ENCODE measurements around the gene MMD. TPM values are rescaled to one million over a fixed set of nuclear protein-coding genes. Genes with fewer than 3 reads are reported as not detected.
"Not testable (repeated sequence)": the region's sequence is repeated elsewhere in the genome, so short reads cannot be mapped to it uniquely, and the experiment has no call there.

MMD gene
- total RNA-seq (2014; rRNA removed; shearing (Covaris generic)) = 59.8 and 73.4 TPM in 2 replicates

DNA sequence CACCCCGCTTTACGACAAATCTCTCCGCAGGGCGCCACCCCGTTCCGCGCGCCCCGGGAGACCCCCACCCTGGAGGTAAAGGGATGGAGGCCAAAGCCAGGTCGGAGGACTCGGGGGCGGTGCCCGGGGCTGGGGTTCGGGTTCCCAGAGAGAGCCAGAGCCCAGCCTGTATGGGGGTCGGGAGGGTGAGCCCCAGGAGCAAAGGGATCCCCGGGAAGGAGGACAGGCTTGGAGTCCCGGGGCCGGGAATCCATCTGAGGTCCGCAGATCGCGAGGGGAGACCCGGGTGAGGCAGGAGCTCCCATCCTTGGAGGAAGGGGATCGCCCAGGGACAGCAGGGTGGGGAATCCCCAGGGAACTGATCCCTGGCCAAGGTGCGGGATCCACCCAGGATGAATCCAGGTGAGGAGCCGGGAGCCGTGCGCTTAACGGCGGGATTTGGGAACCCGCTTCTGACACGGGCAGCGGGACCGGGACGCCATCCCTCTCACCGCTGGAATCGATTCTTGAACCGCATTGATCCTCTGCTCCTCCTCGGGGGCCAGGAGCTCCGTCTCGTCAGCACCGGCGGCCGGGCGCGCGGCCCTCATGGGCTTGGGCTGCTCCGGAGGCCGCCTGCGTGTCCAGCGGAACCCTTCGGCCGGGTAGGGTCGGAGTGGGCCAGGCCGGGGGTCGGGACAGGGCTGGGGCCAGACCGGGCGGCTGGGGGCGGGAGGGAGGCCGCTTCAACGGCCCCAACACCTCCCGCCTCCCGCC lies at the start of gene MMD:
Gene MMD, minus strand, starts transcription at position 657 of the 756 bp plus-strand sequence. Its CDS starts 140 bp downstream, at position 517.
- no peak for DNase-seq (ENCODE audit: low read depth)

GRCh38 chr17:55466671-55467070 lies 45.0 kb upstream of the MMD start:
- DNase-seq (ENCODE audit: low read depth) = no peak

GRCh38 chr17:55465771-55466170 lies 44.1 kb upstream of the MMD start:
- not testable (repeated sequence) for DNase-seq (ENCODE audit: low read depth)

DNA sequence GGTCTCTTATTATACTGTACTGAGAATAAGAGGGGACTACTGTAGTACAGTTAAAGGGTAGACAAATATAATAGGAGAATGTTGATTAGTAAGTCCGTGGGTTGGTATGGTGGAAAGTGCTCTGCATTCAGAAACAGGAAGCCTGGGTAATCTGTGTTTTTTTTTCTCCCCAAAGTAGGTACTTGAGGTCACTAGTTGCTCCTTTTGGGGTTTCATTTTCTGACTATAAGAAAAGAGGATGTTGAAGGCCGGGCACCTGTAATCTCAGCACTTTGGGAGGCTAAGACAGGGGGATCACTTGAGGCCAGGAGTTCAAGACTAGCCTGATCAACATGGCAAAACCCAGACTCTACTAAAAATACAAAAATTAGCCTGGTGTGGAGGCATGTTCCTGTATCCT lies 42.0 kb upstream of the MMD start:
- DNase-seq (ENCODE audit: low read depth) = no peak

DNA sequence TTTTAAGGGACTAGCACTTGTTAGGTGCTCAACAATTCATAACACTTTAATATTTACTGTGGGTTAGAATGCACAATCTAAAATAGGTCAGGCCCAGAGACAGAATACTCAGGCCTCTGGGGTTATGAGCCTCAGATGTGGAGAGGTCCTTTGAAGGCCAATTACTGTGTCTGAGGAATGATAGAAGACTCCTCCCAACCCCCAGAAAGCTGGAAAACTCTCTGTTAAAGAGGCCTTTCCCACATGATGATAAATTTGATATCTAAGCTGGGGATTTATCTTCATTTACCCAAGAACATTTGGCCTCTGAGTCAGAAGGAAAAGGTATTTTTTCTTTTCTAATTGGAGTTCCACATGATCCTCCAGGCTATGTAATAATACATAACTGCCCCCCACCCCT lies 41.1 kb upstream of the MMD start:
- DNase-seq (ENCODE audit: low read depth) = peak; percentile 18

GRCh38 chr17:55462234-55462633 lies 40.6 kb upstream of the MMD start:
- no peak for DNase-seq (ENCODE audit: low read depth)

- peak; percentile 84 for DNase-seq (ENCODE audit: low read depth)
Observed at GRCh38 chr17:55458978-55459377, 37.3 kb upstream of the MMD start.

DNA sequence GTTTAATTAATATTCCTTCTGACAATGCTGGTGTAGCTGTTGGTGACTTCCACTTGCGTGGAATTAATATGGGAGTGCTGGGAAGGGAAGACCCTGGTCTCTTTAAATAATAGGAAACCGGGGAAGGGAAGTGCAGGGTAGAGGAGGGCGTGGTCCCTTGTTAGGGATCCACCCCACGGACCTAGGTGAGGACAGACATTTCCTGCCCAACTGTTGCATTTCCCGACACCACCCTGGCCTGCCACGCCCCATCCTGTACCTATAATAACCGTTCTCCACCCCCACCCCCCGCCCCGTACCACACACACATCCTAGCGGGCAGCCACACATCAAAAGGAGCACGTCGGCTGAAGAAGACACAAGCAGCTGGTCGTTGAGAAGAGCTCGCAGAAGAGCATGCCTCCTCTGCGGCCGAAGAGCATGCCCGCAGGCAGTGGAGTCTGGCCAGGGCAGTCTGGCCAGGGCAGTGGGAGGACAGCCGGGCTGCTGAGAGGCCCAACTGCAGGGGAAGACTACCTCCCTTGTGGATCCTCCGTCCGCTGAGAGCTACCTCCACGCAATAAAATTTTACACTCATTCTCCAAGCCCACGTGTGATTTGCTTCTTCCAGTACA lies 36.8 kb upstream of the MMD start:
- DNase-seq (ENCODE audit: low read depth) = peak; percentile 90

- no peak for DNase-seq (ENCODE audit: low read depth)
Observed at GRCh38 chr17:55456307-55457240, 34.9 kb upstream of the MMD start.

DNA sequence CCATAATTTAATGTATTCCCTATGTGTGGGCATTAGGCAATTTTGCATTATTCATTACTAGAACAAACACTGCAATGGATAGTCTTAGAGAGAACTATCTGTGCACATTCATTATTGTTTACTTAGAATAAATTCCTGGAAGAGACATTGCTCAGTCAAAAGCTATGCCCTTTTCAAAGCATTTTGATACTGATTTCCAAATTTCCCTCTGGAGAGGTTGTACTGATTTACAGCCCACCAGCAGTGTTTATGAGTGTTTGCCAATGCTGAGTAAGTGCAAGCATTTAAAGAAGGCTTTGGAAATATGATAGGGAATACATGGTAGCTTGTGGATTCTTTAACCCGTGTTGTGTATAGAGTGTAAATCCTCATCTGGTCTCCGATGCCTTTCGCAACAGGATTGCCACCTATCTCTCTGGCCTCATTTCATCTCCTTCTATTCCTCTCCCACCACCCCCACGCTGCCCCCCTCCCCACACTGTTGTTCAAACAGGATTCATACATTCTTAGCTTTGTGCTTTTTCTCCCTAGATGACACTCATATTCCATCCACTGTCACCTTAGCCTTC lies 33.4 kb upstream of the MMD start:
- DNase-seq (ENCODE audit: low read depth) = peak; percentile 35

GRCh38 chr17:55453839-55454557 lies 32.4 kb upstream of the MMD start:
- no peak for DNase-seq (ENCODE audit: low read depth)

DNA sequence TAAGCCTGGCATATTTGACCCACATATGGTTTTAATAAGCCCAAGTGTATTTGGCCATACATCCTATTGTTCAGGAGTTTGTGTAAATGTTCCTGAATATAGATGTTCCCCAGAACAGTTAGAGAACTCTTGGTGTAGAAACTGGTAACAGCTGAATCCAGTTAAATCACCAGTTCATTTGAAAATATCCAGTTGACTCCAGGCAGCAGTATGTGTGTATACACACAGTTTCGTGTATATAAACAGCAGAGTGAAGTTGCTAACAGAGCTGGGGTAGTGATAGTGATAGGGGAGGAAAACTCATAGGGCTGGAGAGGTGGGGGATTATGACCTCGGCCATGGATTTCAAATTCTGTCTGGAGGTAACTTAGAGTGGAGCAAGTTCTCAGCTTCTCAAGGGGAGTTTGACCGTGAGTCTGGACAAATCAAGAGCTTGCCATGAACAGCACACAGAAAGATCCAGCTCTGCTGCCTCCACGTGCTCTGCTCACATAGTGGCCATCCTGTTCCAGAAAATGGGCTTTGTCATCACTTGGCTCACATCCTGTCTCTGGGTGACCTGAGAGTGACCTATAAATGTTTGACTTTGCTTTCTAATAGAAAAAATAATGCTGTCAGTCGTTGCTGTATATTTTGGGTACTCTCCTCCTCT lies 30.6 kb upstream of the MMD start:
- peak; percentile 81 for DNase-seq (ENCODE audit: low read depth)

DNA sequence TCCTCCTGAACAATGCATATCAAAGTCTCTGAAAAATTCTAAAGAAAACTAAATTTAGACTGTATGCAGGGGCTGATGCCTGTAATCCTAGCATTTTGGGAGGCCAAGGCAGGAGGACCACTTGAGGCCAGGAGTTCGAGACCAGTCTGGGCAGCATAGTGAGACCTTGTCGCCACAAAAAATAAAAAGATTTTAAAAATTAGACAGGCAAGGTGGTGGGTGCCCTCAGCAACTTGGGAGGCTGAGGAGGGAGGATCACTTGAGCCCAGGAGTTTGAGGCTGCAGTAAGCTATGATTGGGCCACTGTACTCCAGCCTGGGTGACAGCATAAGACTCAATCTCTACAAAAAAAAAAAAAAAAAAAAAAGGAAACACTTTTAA lies 30.1 kb upstream of the MMD start:
- no peak for DNase-seq (ENCODE audit: low read depth)

- peak; percentile 88 for DNase-seq (ENCODE audit: low read depth)
Observed at GRCh38 chr17:55451203-55451641, 29.6 kb upstream of the MMD start.

GRCh38 chr17:55450232-55450825 lies 28.7 kb upstream of the MMD start:
- DNase-seq (ENCODE audit: low read depth) = no peak

GRCh38 chr17:55448681-55449080 lies 27.0 kb upstream of the MMD start:
- peak; percentile 72 for DNase-seq (ENCODE audit: low read depth)

- DNase-seq (ENCODE audit: low read depth) = no peak
Observed at GRCh38 chr17:55446581-55447205, 25.1 kb upstream of the MMD start.

DNA sequence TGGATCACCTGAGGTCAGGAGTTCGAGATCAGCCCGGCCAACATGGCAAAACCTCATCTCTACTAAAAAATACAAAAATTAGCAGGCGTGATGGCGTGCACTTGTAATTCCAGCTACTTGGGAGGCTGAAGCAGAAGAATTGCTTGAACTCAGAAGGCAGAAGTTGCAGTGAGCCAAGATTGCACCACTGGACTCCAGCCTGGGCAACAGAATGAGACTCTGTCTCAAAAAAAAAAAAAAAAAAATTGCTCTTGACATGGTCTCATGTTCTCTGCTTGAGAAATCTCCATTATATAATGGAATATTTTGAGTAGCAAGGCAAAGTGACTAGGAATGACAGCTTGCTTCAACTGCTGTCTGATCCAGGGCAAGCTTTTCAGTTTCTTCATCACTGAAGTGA lies 24.4 kb upstream of the MMD start:
- not testable (repeated sequence) for DNase-seq (ENCODE audit: low read depth)

DNA sequence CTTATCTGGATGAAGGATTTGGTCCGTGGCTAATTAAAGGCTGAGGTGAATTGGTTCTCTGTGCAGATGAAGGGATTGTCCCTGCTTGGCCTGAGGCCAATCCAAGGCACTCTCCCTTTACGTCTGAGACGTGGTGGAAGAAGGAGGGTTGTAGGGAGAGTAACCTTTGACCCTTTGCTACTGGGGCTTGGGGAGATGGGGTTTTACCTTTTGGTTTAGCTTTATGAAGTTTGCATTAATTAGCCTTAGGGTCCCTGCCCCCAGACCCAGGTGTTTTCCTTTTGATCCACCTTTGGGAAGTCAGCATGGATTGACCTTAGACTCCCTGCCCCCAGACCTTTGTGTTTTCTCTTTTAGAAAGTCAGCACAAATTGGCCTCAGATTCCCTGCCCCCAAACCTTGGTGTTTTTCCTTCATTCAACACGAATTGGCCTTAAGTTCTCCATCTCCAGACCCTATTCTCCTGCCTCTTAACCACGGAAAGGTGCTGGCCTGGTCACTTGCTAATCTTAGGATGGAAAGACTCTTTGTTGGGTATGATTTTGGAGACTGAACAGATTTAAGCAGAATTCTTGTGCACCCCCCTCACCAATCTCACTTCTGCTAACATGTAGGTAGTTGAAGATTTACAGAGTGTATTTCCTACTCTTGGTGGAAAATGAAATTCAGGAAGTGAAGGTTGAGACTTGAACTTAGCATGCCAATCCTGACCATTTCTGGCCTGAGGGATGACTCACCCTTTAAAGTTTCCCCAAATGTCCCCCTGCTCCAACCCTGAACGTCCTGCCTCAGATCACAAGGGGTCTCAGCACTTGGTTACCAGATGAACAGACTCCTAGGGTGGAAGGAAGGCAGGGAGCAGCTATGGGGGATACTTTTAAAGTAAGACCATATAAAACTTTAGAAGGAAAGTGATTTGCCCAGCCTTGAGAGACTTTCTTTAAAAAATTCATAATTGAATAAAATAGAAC lies 23.1 kb upstream of the MMD start:
- peak; percentile 47 for DNase-seq (ENCODE audit: low read depth)

All from RPMI7951 (cell line).